AG09319 (cell line): ENCODE results near the gene ZNF679.
A peak's percentile ranks its signal among the peaks of the same experiment; 100 is the strongest.
"Not testable (repeated sequence)": the region's sequence is repeated elsewhere in the genome, so short reads cannot be mapped to it uniquely, and the experiment has no call there.

ENCODE experiments used
- DNase-seq: peaks from one replicate; pipeline ENCODE4 v3.0.0-alpha.2; 2010; ENCODE audit warnings: low read depth; ENCODE audit errors: extremely low read depth
- TF ChIP-seq, protein P1 (sequence below): IDR thresholded peaks from 2 replicates; pipeline ENCODE4 v1.5.1; 2011; ENCODE audit warnings: low read depth, mild to moderate bottlenecking, inconsistent platforms, low read length, moderate library complexity

Gene ZNF679

DNA sequence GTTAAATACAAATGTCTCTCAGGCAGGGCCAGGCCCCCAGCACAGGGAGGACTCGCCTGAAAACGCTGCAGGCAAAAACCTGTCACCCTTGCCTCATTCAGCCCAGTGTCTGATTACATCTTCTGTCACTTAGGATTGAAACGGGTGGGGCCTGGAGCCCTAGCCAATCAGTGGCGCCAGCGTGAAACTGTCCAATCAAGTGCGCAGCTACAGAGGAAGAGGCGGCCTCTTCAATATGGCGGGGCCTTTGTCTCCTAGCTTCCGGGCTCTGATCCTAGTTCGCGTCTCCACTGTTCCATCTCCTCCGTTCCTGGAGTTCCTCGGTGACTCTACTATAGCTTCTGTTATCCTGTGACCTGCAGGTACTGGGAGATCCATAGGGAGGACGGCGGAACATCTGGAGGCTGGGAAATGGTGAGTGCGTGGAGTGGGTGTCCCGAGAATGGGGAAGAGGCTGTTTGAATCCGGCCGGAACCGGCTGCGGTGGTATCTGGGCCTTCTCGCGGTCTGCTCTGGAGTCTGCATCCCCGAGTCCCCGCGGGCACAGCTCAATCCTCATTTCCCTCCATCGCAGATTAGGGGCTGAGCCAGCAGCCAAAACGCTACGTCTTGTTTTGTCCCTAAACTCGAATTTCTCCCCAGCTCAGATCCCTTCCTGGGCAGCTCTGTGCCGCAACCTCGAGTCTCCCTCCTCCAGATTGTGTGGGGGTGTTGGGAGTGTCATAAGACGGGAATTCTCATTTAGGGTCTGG lies 85.6 kb downstream of the ZNF679 start, which contains the start of gene ZNF736:
TSS of gene ZNF736 (plus strand) at position 222 of the 752 bp plus-strand sequence. CDS start at position 412, 190 bp downstream.
- DNase-seq, result peak; percentile 74
- TF ChIP-seq, protein P1, sequence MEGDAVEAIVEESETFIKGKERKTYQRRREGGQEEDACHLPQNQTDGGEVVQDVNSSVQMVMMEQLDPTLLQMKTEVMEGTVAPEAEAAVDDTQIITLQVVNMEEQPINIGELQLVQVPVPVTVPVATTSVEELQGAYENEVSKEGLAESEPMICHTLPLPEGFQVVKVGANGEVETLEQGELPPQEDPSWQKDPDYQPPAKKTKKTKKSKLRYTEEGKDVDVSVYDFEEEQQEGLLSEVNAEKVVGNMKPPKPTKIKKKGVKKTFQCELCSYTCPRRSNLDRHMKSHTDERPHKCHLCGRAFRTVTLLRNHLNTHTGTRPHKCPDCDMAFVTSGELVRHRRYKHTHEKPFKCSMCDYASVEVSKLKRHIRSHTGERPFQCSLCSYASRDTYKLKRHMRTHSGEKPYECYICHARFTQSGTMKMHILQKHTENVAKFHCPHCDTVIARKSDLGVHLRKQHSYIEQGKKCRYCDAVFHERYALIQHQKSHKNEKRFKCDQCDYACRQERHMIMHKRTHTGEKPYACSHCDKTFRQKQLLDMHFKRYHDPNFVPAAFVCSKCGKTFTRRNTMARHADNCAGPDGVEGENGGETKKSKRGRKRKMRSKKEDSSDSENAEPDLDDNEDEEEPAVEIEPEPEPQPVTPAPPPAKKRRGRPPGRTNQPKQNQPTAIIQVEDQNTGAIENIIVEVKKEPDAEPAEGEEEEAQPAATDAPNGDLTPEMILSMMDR, result no peak

DNA sequence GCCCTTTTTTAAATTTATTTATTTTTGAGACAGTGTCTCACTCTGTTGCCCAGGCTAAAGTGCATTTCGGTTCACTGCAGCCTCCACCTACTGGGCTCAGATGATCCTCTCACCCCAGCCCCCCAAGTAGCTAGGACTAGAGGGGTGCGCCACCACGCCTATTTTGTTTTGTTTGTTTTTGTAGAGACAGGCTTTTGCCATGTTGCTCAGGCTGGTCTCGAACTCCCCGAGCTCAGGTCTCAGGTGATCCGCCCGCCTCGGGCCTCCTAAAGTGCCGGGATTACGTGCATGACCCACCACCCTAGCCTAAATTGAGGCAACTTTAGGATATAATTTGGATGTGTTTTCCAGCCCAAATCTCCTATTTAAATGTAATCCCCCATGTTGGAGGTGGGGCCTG lies 86.3 kb downstream of the ZNF679 start:
- TF ChIP-seq, protein P1, result no peak

DNA sequence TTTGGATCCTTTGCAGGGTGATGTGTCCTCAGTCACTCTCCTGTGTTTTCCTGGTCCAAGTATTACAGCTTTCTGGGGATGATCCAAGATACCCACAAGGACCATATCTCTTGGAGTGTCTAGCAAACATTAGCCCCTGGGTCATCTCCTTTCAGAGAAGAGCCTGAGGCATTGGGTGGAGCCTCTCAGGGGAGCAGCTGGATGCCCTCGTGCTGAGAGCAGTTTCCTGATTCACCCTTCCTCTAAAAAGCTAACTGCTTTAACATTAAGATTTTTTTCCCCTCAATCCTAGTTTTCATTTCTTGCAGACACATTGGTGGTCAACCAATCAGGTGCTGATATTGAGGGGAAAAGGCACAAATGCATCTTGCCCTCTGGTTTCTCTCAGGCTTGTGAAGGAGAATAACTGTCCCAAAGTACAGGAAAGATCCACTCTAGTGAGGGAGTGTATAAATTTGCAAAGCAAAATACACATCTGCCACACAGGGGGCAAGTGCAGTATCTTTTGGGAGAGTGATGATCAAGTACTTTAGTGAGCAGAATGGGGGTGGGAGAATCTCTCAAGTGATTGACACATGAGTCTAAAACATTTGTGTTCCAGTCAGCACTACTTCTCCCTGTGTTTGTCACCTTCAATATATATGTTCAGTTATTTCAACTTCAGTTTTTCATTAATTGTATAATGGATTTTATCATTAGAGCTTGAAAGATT lies 87.9 kb downstream of the ZNF679 start:
- not testable (repeated sequence) for DNase-seq

More for the DNA sequence above, 86.3 kb downstream of the ZNF679 start:
- DNase-seq, result no peak
